22Rv1 (cell line): Measurements from ENCODE around the gene FBXO46.

Experiments
- CTCF ChIP-seq: fragments of 450-650 bp; IDR thresholded peaks from 2 replicates; pipeline ENCODE4 v1.5.1; 2017; ENCODE audit warnings: mild to moderate bottlenecking
- ZFX ChIP-seq: fragments of 450-650 bp; IDR thresholded peaks from 2 replicates; pipeline ENCODE4 v1.6.1; 2017; ENCODE audit warnings: antibody characterized with exemption, borderline replicate concordance

- TF ChIP-seq CTCF = no peak
- no peak for TF ChIP-seq ZFX
Measured at GRCh38 chr19:45765702-45766295, 35.1 kb upstream of the FBXO46 start.
